Transverse colon (tissue), 4 donors: ENCODE measurements around the gene JARID2.

Source experiments
- EP300 ChIP-seq: sonication (generic); formaldehyde crosslinking; IDR thresholded peaks from one replicate; pipeline ENCODE4 v1.6.1; 2017; ENCODE audit warnings: antibody characterized with exemption, low read depth
- POLR2A ChIP-seq: fragments of 450-650 bp; IDR thresholded peaks from one replicate; pipeline ENCODE4 v1.6.1; 2016; ENCODE audit warnings: antibody characterized with exemption, mild to moderate bottlenecking, moderate library complexity
- POLR2AphosphoS5 ChIP-seq, 3 donors: sonication (generic); formaldehyde crosslinking; IDR thresholded peaks; one replicate each; pipeline ENCODE4 v1.6.1; 2016; ENCODE audit warnings: antibody characterized with exemption in 3 of 3
- TF ChIP-seq, protein P1 (sequence below), 5 experiments: fragments of 200-600 bp in 3 of 5; fragments of 450-650 bp in 2 of 5; sonication (generic) in 3 of 5; IDR thresholded peaks; 1 replicate in 2 of 5; 2 replicates in 3 of 5; pipeline ENCODE4 v1.5.1; 2016 to 2017; ENCODE audit warnings: antibody characterized with exemption in 5 of 5, inconsistent platforms in 3 of 5, mild to moderate bottlenecking in 2 of 5, moderate library complexity in 1 of 5

DNA sequence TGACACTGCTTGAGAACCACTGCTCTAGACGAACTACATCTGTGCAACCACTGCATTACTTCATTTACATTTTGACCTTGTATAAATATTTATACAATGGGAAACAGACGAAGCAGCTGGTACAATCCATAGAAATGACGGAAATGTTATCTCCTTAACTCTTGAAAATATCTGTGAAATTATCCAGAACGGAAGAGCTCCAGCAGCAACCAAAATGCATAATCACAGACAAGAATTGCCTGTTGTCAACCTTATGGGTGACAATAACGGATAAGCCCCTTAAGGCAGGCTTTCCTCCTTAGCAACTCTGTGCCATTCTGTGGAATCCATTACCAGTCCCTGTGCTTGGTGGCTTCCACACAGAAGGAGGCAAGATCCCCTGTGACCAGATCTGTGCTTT is 301.5 kb downstream of the JARID2 start:
- TF ChIP-seq, protein P1, sequence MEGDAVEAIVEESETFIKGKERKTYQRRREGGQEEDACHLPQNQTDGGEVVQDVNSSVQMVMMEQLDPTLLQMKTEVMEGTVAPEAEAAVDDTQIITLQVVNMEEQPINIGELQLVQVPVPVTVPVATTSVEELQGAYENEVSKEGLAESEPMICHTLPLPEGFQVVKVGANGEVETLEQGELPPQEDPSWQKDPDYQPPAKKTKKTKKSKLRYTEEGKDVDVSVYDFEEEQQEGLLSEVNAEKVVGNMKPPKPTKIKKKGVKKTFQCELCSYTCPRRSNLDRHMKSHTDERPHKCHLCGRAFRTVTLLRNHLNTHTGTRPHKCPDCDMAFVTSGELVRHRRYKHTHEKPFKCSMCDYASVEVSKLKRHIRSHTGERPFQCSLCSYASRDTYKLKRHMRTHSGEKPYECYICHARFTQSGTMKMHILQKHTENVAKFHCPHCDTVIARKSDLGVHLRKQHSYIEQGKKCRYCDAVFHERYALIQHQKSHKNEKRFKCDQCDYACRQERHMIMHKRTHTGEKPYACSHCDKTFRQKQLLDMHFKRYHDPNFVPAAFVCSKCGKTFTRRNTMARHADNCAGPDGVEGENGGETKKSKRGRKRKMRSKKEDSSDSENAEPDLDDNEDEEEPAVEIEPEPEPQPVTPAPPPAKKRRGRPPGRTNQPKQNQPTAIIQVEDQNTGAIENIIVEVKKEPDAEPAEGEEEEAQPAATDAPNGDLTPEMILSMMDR (IDR thresholded peaks at IDR 0.05) = no peak
- TF ChIP-seq EP300 (no peak), POLR2AphosphoS5 (IDR thresholded peaks at IDR 0.05) (no peak), POLR2A (no peak)
